GM21737 (cell line): Measurements from ENCODE around the gene SDSL.

ENCODE experiments used
- ATAC-seq: cut with Tn5 transposase; IDR thresholded peaks from one replicate; pipeline ENCODE4 v1.9.1; 2021; ENCODE audit warnings: mild to moderate bottlenecking, moderate library complexity; ENCODE audit not compliant: unreplicated experiment

The SDSL gene

GRCh38 chr12:113479216-113479589 is 57.0 kb downstream of the SDSL start:
- no peak for ATAC-seq

GRCh38 chr12:113479590-113480335 is 57.6 kb downstream of the SDSL start:
- ATAC-seq = no peak

- ATAC-seq = no peak
Measured at GRCh38 chr12:113480336-113480971, 58.3 kb downstream of the SDSL start.

GRCh38 chr12:113482334-113482733 is 60.2 kb downstream of the SDSL start:
- ATAC-seq = no peak

GRCh38 chr12:113485330-113485729 is 63.1 kb downstream of the SDSL start:
- no peak for ATAC-seq

- ATAC-seq = no peak
Measured at GRCh38 chr12:113486722-113487121, 64.5 kb downstream of the SDSL start.
